Kidney (tissue), 14 donors: ENCODE measurements around the gene SLIT1. TPM values are rescaled to one million over a fixed set of nuclear protein-coding genes. Genes with fewer than 3 reads are reported as not detected.

ENCODE experiments used
- DNase-seq, 5 donors: peaks; one replicate each; pipeline ENCODE4 v3.0.0-alpha.2; 2013 to 2020
- FAIRE-seq: peaks from 2 replicates; lab custom pipeline; 2012; peaks lifted over from hg19 to GRCh38; lab: Jason Lieb, UNC
- H3K27ac ChIP-seq, 2 donors: one replicate each; pipeline ENCODE4 v1.7.0; 2013; ENCODE audit warnings: low read depth in 2 of 2, low read length in 2 of 2, inconsistent platforms in 1 of 2
- H3K27me3 ChIP-seq: one replicate; pipeline ENCODE4 v1.7.1; 2013; ENCODE audit warnings: low read length, inconsistent platforms; ENCODE audit not compliant: control insufficient read depth, insufficient read depth
- H3K36me3 ChIP-seq, 3 donors: one replicate each; pipeline versions ENCODE4 v1.7.0 to v1.7.1; 2013; ENCODE audit warnings: low read length in 3 of 3, control low read depth in 1 of 3, inconsistent platforms in 1 of 3; ENCODE audit not compliant: insufficient read depth in 3 of 3, control insufficient read depth in 2 of 3
- H3K4me1 ChIP-seq, 3 donors: one replicate each; pipeline versions ENCODE4 v1.7.0 to v1.7.1; 2013; ENCODE audit warnings: low read length in 3 of 3, inconsistent platforms in 1 of 3, low read depth in 1 of 3; ENCODE audit not compliant: control insufficient read depth in 2 of 3, insufficient read depth in 2 of 3
- H3K4me3 ChIP-seq, 3 donors: one replicate each; pipeline versions ENCODE4 v1.7.0 to v1.8.1; 2013; ENCODE audit warnings: low read length in 3 of 3, control low read depth in 1 of 3, inconsistent platforms in 1 of 3
- H3K9ac ChIP-seq, 3 donors: one replicate each; pipeline versions ENCODE4 v1.7.0 to v1.7.1; 2013; ENCODE audit warnings: low read length in 3 of 3, control low read depth in 1 of 3, inconsistent platforms in 1 of 3
- H3K9me3 ChIP-seq, 3 donors: one replicate each; pipeline versions ENCODE4 v1.7.0 to v1.7.1; 2013; ENCODE audit warnings: low read length in 3 of 3, control low read depth in 1 of 3, inconsistent platforms in 1 of 3; ENCODE audit not compliant: control insufficient read depth in 2 of 3, insufficient read depth in 1 of 3
- intact Hi-C: fragments of 100-400 bp; cut with DNase I; formaldehyde crosslinking; loops from one replicate; pipeline ENCODE4 v1.11.1; 2022
- polyA plus RNA-seq: library from polyadenylated mRNA; stranded (reverse); fragments of 350-450 nt; fragmentation: Illumina TruSeq; extraction: RNeasy Lipid Tissue Mini Kit (QIAGEN cat#74804); gene quantifications from one replicate; pipeline ENCODE4 v1.2.3, GENCODE V29; 2014; ENCODE audit warnings: low read depth, low replicate concordance; ENCODE audit not compliant: insufficient read depth
- total RNA-seq: library from RNA; stranded (reverse); fragmentation: NEBNext Ultra II Directional; extraction: Animal tissue kit (Norgen Biotek cat#: 25700); gene quantifications from one replicate; pipeline ENCODE4 v1.2.1, GENCODE V29; 2021
- TF ChIP-seq, protein P1 (sequence below): IDR thresholded peaks from 3 replicates; pipeline ENCODE4 v1.5.1; 2012; ENCODE audit warnings: mild to moderate bottlenecking, moderate library complexity, borderline replicate concordance; ENCODE audit not compliant: insufficient read depth; ENCODE audit errors: extremely low read depth
- donor health status: control.
- donor health status: control.
- donor health status: control.
- donor health status: control.
- donor health status: control.
- donor health status: DM: yes; HTN: yes; CAD: no.
- donor health status: Normal renal cell carcinoma (clear cell type).

SLIT1 gene
- total and polyA plus RNA-seq, 2 donors from 2014 or later = 0.06 to 0.35 TPM

DNA sequence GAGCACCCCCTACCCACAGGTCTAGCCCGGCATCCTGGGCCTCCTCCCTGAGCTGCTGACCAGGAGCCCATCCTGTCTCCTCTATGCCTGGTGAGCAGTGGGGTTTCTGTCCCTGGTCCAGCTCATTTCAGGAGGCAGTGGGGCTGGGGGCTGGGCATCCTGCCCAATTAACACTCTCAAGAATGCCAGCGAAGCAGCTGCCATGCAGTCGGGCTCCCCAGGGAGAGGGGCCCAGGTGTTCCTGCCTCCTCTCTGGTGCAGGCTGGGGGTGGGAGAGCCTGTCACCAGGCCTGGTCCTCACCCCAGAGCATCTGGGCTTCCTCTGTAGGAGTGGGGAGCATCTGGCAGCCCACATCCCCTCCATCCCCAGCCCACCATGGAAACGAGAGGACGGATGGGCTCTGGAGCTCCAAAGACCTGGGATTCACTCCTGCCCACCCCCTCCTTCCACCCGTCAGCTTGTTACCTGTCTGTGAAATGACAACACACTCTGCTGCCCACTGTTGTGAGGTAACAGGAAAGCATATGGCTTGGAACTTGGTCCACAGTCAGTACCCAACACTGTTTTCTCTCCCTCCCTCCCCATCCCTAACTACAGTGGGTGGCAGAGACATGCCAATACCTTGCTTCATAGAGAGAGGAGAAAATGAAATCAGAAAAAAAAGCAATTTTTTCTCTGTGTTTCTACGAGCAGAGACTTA, 69.1 kb downstream of the SLIT1 start:
- TF ChIP-seq, protein P1, sequence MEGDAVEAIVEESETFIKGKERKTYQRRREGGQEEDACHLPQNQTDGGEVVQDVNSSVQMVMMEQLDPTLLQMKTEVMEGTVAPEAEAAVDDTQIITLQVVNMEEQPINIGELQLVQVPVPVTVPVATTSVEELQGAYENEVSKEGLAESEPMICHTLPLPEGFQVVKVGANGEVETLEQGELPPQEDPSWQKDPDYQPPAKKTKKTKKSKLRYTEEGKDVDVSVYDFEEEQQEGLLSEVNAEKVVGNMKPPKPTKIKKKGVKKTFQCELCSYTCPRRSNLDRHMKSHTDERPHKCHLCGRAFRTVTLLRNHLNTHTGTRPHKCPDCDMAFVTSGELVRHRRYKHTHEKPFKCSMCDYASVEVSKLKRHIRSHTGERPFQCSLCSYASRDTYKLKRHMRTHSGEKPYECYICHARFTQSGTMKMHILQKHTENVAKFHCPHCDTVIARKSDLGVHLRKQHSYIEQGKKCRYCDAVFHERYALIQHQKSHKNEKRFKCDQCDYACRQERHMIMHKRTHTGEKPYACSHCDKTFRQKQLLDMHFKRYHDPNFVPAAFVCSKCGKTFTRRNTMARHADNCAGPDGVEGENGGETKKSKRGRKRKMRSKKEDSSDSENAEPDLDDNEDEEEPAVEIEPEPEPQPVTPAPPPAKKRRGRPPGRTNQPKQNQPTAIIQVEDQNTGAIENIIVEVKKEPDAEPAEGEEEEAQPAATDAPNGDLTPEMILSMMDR = no peak
- intact Hi-C loops = no loop called here
- Histone ChIP-seq H3K27me3 (no peaks in the 10 kb centered on the region), H3K9me3 (no peaks in the 10 kb centered on the region), H3K4me3 (no peak overlapping the region), H3K9ac (no peak overlapping the region), H3K36me3 (no peaks in the 10 kb centered on the region), H3K4me1 (no peaks in the 10 kb centered on the region), H3K27ac (no peak overlapping the region)
- no peak for DNase-seq
- no peak for FAIRE-seq

- FAIRE-seq (no peak), DNase-seq (no peak)
- Histone ChIP-seq H3K4me1 (no peaks in the 10 kb centered on the region), H3K27ac (no peak overlapping the region), H3K9me3 (no peaks in the 10 kb centered on the region), H3K36me3 (no peaks in the 10 kb centered on the region), H3K27me3 (no peaks in the 10 kb centered on the region), H3K4me3 (no peak overlapping the region), H3K9ac (no peak overlapping the region)
- TF ChIP-seq, protein P1 = no peak
- intact Hi-C loops = no loop called here
These were observed 69.9 kb downstream of the SLIT1 start for GRCh38 chr10:97115846-97116245.

DNA sequence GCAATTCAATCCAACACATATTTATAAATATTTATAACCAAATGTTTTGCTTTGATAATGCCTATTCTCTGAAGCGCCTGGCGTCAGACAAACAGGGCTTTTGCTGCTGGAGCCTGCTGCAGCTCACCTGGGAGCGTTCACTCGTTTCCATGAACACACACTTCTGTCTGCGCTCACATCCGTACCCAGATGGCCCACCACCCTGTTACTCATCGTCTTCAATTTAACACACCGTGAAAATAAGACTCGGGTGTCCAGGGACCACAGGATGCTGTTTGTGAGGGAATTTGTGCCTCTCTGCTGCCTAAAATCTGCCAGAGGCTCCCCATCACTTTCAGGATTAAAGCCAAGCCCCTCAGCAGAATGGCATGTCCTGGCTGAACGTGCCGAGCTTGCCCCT, 74.1 kb downstream of the SLIT1 start:
- Histone ChIP-seq H3K4me1 (no peaks in the 10 kb centered on the region), H3K27me3 (no peaks in the 10 kb centered on the region), H3K9ac (no peak overlapping the region), H3K9me3 (no peaks in the 10 kb centered on the region), H3K36me3 (no peaks in the 10 kb centered on the region), H3K27ac (no peak overlapping the region), H3K4me3 (no peak overlapping the region)
- intact Hi-C loops = no loop called here
- FAIRE-seq (no peak), DNase-seq (no peak)
- TF ChIP-seq, protein P1 = no peak
